Astrocyte of the cerebellum (primary cell): ENCODE measurements around the gene CDH8.

Experiments used
- DNase-seq: peaks from one replicate; pipeline ENCODE4 v3.0.0-alpha.2; 2011; ENCODE audit warnings: low read depth
- H3K4me3 ChIP-seq: 2 replicates; pipeline ENCODE4 v1.5.1; 2011; ENCODE audit warnings: mild to moderate bottlenecking, low read depth, low read length, moderate library complexity
- CTCF ChIP-seq: IDR thresholded peaks from 2 replicates; pipeline ENCODE4 v1.5.1; 2012; ENCODE audit warnings: low read length, low read depth, moderate library complexity, mild to moderate bottlenecking; ENCODE audit errors: missing control alignments
- in situ Hi-C: cut with HindIII; loops from 2 replicates; pipeline ENCODE4 v1.10.0; 2017; ENCODE audit warnings: low sequenced_read_pairs

The CDH8 gene

DNA sequence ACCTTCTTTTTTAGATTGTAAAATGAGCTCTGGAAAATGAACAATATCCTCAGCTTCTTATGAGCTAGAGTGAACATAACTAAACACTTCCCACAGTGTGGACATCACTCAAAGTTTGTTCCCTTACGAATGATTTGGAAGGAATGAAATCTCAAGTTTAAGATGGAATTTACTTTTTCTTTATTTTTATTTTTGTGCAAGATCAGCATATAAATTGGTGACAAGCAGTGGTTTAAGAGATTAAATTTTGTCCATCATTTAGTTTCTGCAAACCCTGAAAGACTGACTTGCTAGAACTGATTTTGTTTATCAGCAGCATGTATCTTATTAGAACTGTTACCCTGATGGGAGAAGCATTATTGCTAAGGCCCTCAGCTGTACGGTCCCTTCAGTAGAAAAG lies 420.1 kb downstream of the CDH8 start:
- no peak overlapping the region for H3K4me3 ChIP-seq
- no peak for TF ChIP-seq CTCF
- no peak for DNase-seq
- in situ Hi-C loops: no loop called here

DNA sequence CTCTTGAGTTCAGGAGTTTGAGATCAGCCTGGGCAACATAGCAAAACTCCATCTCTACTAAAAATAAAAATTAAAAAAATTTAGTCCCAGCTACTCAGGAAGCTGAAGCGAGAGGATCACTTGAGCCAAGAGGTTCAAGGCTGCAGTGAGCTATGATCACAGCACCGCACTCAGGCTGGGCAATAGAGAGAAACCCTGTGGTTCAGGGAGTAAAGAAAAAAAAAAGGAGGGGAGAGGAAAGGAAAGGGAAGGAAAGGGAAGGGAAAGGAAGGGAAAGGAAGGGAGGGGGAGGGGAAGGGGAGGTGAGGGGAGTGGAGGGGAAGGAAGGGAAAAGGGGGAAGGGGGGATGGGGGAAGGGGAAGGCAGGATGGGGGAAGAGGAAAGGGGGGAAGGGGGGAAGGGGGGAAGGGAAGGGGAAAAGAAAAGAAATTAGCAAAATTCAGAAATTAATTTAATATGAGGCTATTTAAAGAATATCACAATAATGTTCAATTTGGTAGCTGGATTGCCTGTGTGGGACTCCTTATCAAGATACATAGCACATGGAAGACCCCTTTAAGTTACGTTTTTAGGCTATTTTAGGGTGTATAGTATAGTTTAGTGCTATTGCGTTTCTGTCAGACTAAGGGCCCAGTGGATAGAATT lies 424.3 kb downstream of the CDH8 start:
- no peak for DNase-seq
- no peak for TF ChIP-seq CTCF
- in situ Hi-C loops: no loop called here
- no peak overlapping the region for H3K4me3 ChIP-seq

DNA sequence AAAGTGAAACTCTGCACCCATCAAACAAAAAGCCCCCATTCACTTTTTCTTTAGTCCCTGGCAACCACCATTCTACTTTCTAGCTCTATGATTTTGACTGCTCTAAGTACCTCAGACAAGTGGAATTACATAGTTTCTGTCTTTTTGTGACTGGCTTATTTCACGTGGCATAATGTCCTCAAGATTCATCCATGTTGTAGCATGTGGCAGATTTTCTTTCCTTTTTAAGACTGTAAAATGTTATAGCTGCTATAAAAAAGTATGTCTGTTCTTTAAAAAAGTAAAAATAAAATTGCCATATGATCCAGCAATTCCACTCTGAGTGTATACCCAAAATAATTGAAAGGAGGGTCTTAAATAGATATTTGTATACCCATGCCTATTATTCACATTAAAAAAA lies 429.7 kb downstream of the CDH8 start:
- H3K4me3 ChIP-seq: no peak overlapping the region
- no peak for DNase-seq
- no peak for TF ChIP-seq CTCF
- in situ Hi-C loops: no loop called here
